Urothelium cell line (cell line): ENCODE results near the gene COPZ2.
"Not testable (repeated sequence)": the region's sequence is repeated elsewhere in the genome, so short reads cannot be mapped to it uniquely, and the experiment has no call there.

Source experiments
- DNase-seq: peaks from one replicate; pipeline ENCODE4 v3.0.0; 2011; ENCODE audit warnings: low spot score, mixed read lengths
- FAIRE-seq: peaks from 2 replicates; lab custom pipeline; 2011; peaks lifted over from hg19 to GRCh38; lab: Jason Lieb, UNC

COPZ2 gene

DNA sequence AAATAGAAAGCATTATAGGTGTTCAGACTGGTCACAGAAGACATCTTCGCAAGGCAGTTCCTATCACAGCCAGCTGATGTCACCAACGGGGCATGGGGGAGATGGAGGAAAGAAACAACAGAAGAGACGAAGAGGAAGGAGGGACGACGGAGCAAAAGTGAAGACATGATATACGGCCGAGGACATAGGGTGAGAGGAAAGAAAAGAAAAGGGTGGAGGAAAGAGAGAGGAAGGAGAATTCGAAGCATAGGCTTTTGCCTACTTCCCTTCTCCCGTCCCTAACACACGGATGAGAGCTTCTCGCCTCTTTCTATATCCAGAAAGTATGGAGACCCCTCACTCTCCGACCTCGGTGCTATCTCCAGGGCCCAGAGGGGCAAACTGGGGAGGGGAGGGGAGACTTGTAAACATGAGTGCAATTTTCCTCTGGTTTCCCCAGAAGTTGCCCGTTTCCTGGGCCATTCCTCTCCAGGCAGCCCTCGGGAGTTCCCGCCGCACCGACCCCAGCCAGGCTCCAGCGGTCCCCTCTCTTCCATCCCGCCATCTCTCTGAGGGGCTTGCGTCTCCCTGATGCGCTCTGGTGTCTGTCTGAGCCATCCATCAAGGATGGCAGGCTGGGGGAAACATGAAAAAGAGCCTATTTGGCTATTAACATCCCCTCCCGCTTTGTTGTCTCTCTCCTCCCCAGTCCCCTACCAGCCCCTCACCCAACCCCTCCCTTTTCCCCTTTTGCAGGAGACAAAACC is 26.0 kb downstream of the COPZ2 start:
- DNase-seq (peak; percentile 67), FAIRE-seq (no peak)

DNA sequence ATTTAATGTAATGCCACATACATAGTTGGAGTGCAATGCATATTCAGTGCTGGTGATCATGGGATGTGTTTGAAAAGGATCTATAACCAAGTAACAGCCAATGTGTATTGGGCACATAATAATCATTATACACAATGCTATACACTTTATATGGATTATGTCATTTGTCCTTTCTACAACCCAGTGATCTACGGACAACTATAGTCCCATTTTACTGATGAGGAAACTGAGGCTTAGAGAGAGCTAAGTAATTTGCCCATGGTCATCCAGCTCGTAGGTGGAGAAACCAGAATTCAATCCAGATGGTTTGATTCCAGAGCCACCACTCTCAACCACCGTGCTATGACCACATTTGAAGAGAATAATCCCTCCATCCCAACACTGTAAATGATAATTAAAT is 27.4 kb downstream of the COPZ2 start:
- FAIRE-seq (no peak), DNase-seq (no peak)

DNA sequence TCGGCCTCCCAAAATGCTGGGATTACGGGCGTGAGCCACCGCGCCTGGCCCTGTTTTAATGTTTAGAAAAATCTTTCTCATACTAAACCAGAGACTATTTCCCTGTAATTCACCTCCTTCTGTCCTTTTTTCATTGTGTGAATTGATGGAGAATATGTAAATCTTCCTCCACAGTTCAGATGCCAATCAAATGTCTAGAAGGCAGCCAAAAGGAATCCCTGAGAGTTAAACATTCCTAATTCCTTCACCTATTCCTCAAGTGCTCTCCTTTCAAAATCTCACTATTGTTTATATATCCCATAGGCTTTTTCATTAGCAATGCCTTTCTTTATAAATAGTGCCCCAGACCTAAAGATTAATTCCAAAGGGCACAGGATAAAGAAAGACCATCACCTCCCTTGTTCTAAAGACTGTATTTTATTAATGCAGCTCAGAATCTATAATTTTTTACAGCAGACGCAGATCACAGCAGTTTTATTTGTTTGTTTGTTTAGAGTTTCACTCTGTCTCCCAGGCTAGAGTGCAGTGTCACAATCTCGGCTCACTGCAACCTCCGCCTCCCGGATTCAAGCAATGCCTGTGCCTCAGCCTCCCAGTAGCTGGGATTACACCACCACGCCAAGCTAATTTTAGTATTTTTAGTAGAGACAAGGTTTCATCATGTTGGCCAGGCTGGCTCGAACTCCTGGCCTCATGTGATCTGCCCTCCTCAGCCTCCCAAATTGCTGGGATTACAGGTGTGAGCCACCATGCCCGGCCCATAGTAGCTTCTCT is 30.5 kb downstream of the COPZ2 start:
- DNase-seq (no peak), FAIRE-seq (no peak)

DNA sequence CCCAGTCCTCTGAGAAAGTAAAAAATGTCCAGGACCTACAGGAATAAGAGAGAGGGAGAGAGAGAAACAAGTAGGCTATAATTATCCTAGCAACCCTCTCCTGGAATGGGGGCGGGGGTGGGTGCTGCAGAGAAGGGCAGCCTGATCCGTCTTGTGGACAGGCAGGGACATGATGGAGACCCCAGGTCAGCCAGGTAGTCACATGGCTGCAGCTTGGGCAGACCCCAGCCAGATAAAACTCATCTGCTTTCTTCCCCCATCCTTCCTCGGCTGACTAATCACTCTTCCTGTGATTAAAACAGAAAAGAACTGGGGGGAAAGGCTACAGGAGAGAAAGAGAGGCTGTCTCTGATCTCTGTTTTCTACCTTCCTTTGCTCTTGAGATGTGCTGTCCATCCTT is 32.6 kb downstream of the COPZ2 start:
- no peak for DNase-seq
- no peak for FAIRE-seq

DNA sequence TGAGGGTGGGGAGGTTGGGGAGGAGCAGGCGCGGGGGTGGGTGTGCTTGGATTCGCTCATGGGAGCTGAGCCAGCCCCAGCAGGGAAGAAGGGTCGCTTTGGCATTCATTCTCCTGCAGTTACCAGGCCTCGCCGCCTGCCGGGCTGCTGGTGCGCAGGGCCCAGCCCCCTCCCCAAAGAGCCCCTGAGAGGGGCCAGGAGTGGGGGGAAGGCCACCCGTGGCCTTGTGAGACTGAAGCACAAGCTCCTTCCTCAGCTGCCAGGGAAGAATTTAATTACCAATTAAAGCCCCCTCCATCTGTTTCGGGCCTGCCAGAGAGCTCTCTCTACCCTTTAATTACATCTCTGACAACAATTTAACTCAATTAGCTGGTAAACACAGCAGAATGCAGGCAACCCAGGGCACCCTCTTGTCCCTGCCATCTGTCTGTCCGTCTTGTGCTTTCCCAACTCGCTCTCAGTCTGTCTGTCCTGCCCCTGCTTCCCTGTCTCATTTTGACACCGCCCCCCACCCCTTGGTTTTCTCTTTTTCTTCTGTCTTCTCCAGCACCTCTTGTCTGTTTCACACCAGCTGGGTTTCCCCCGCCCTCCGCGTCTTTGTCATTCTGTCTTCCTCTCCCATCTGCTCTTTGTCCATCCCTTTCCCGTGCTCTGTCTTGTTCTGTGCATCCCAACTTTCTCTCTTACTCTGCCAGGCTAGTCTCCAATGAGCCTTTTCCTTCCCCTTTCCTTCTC is 34.0 kb downstream of the COPZ2 start:
- DNase-seq (no peak), FAIRE-seq (no peak)

DNA sequence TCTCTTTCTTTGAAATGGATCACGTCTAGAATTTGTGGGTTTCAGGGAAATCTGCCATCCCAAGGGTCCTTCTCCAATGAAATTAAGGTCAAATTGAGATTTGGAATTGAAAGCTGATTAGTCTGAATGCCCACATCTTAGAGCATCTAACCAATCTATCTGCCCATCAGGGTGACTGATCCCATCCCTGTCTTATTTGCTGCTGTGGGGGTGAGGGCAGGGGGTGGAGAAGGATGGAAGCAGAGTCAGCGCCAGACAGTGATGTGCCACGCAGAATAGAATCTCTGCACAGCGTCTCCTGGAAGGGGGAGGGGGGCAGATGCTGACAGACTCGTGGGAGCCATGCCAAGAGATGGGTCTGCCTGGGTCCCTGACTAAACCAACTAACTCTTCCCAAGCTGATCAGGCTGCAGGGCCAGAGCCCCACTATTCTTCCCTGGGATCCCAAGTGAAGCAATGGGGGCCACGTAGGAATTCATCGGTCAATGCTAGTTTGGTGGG is 34.6 kb downstream of the COPZ2 start:
- DNase-seq = no peak
- FAIRE-seq = no peak

DNA sequence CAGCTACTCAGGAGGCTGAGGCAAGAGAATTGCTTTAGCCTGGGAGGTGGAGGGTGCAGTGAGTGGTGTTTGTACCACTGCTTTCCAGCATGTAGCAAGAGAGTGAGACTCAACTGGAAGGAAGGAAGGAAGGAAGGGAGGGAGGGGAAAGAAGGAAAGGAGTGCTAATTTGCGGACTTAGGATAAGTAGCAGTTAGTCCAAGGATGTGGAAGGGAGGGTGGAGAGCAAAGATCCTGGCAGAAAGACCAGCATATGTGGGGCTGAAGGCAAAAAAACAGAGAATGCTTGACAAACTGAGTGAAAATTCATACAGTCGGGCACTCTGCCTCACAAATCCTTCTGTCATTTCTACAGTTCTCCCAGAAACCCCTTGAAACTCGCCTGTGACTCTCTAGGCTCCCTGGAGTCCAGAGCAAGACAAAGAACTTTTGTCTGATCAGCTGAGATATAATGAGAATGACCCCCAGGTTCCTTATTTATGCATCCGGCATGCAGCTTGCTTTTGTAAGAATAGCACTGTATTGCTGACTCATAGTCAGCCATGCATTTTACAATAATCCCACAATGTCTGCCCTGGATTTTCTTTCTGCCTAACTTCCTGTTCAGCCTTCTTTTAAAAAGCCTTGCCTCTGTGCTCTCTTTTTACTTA is 35.2 kb downstream of the COPZ2 start:
- no peak for FAIRE-seq

DNA sequence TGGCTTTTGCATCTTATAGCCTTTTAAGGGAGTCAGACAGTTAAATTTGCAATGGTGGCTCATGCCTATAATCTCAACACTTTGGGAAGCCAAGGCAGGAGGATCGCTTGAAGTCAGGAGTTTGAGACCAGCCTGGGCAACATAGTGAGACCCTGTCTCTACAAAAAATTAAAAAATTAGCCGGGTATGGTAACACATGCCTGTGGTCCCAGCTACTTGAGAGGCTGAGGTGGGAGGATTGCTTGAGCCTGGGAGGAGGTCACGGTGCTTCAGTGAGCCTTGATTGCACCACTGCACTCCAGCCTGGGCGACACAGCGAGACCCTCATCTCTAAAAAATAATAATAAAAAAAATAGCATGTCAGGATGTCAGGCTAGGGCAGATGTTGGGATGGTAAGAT is 35.9 kb downstream of the COPZ2 start:
- not testable (repeated sequence) for FAIRE-seq, DNase-seq

More for the DNA sequence above, 35.2 kb downstream of the COPZ2 start:
- DNase-seq = peak; percentile 57

DNA sequence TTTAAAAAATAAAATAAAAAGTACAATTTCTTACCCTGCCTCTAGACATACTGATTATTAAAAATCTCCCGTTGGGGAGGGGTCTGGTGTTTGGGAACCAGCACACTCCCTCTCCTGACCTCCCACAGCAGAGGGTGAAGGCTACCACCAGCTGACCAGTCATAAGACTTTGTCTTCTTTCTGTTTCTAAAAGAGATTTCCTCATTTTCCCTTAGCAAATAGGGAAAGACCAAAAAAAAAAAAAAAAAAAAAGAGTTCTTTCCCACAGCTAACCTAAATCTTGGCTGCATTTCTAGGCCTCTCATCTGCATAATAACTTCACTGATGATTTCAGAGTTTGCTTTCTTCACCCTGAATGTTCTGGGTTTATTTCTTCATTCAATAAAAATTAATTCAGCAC is 36.4 kb downstream of the COPZ2 start:
- FAIRE-seq (no peak), DNase-seq (no peak)

DNA sequence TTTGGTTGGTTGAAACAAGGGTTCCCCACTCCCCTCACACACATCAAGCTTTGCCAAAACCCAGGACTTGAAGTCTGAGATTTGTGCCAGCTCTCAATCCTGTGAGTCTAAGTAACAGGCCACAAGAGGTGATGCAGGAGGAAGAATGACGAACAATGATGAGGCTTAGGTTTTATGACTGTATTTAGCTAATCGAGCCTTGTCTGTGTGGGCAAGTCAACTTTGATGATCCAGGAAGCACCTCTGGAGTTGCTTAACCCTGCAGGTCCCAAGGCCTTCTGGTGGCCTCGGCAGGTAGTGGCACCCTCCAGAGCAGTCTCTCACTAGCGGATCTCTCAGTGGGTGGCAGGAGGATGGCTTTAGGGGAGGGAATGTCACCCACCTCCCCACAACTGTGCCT is 38.0 kb downstream of the COPZ2 start:
- FAIRE-seq (no peak), DNase-seq (no peak)

DNA sequence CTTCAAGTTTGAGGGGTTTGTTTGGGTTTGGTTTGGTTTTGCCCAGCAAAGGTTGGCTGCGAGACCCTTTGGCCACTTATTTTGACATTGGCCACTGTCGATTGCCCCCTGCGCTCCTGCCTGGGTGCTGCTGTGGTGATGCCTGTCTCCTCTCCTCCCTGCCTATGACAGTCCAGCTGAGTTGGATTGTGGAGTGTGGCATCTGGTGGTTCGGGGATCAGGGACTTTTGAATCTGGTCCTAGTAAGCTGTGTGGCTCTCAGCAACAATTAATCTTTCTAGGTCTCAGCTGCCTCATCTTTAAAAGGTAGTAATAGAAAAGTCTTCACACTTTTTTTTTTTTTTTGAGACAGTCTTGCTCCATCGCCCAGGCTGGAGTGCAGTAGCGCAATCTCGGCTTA is 39.6 kb downstream of the COPZ2 start:
- DNase-seq = no peak
- FAIRE-seq = no peak

DNA sequence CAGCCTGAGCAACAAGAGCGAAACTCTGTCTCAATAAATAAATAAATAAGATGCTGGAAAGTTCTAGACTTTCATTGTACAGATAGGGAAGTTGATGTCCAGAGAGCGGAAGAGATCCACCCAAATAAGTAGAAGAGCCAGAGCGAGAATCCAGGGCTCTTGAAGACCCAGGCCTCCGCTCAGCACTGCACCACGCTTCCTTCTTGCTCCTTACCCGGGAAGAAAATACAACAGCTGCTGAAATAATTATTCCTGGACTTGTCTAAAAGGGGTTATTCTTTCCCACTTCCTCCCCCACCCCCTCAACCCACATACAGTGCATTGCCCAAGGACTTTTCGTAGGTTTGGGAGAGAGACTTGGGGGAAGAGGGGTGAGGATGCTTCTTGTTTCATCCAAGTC is 40.0 kb downstream of the COPZ2 start:
- FAIRE-seq = no peak
- no peak for DNase-seq

DNA sequence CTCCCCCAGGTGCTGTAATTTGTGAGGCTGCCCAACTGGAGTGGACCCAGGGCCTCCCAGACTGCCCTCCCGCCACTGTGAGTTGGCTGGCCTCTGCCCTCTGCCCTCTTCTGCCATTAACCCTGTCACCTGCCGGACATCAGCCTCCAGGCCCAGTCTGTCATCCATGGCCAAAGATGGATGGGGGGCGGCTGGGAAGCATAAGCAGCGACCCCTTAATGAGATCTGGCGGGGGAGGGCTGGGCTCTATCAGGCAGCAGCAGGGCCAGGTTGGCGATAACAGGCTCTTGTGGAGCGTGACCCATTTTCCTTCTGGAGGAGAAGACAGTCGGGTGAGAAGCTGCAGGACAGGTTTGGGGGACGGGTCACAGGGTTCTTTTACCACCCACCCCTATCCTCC is 41.4 kb downstream of the COPZ2 start:
- DNase-seq (no peak), FAIRE-seq (no peak)

DNA sequence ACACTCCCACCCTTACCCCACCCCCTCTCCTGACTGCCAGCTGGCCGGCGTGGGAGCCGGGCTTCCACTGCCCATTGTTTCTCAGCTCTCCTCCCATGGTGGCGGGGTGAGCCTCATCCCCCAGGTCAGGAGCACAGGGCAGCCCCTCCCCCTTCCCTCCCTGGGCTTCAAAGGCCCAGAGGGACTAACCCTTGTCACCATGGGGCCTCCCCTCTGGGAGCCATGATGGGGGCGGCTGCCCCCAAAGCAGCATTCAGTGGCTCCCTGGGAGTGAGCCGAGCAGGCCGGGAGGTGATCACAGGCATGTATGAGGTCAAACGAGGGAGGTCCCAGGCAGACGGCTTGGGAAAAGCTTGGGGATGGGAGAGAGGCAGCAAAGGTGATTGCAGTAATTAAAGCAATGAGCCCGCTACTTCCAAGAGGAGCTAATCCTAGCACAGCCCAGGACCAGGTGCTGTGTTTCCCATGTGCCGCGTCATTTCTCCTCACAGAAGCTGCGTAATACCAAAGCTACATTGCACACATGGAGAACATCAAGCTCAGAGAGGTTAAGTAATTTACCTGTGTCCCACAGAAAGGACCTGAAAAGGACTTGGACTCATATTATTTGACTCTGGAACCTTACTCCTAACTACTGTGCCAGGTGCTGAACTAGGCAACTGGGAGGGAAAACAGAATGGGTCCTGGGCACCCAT is 42.2 kb downstream of the COPZ2 start:
- DNase-seq (no peak), FAIRE-seq (no peak)

DNA sequence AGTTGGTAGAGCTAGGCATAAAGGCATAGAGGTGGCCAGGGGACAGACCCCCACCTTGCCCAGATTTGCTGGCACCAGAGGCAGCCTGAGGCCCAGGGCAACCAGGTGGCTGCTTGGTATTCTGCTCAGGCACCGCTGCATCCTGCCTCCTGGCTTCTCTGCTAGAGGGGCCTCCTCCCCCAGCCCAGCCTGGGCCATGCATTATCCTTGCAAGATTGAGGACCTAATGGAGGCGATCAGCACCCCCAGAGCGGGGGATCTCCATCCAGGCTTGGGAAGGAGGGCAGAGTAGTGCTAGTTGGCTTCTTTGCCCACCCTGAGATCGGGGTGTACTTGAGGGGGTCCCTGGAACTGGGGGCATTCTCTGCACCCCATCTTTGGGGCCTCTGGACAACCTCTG is 42.9 kb downstream of the COPZ2 start:
- DNase-seq = no peak
- no peak for FAIRE-seq

DNA sequence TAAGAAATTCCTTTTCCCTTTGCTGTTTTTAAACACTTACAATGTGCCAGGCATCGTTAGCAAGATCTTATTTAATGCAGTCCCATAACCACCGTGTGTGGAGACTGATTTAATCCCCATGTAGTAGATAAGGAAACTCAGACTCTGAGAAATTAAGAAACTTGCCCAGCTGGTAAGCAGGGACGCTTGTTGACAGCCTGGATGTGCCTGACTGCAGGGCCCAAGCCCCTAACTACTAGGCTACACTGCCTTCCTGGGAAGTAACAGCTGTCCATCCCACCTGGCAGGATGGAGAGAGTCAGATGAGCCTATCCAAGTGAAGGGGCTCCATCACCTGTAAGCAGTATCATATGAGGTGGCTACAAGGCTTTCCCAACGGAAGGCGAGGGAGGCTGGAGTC is 43.6 kb downstream of the COPZ2 start:
- FAIRE-seq = peak; percentile 20
- no peak for DNase-seq

DNA sequence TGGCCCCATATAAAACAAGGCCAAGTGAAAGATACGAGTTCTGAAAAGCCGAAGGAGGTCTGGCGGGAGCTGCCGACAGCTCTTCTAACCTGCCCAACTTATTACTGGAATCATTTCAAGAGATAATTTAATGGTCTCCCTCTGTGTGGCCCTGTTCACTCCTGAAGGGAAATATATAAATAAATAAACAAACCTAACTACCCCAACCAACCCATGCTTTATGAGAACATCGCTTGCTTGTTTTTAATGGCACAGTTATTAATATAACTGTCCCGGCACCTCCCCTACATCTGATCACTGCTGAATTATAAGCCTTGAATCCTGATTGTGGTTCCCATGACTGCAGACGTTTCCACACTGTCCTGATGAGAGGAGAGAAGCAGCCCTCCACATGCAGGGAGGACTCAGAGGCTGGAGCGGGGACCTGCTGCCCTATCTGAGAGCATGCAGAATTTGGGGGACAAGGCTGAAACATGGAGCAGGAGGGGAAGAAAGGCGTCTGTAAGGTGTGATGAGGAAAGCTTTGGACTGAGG is 44.5 kb downstream of the COPZ2 start:
- FAIRE-seq (no peak), DNase-seq (no peak)

DNA sequence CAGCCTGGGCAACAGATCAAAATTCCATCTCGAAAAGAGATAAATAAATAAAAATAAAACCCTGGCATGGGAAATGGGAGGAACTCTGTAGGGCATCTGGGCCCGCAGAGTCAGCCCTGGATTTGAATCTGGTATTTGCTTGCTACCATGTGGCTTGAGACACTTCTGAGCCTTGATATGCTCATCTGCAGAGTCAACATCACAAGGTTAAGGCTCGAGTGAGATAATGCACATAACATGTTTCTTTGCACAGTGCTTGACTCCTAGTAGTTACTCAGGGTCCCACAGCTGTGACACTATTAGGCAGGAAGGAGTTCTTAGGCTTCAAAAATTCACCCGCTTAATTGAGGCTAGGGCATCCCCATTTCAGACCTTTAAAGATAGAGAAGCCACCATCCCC is 45.4 kb downstream of the COPZ2 start:
- no peak for DNase-seq
- no peak for FAIRE-seq

DNA sequence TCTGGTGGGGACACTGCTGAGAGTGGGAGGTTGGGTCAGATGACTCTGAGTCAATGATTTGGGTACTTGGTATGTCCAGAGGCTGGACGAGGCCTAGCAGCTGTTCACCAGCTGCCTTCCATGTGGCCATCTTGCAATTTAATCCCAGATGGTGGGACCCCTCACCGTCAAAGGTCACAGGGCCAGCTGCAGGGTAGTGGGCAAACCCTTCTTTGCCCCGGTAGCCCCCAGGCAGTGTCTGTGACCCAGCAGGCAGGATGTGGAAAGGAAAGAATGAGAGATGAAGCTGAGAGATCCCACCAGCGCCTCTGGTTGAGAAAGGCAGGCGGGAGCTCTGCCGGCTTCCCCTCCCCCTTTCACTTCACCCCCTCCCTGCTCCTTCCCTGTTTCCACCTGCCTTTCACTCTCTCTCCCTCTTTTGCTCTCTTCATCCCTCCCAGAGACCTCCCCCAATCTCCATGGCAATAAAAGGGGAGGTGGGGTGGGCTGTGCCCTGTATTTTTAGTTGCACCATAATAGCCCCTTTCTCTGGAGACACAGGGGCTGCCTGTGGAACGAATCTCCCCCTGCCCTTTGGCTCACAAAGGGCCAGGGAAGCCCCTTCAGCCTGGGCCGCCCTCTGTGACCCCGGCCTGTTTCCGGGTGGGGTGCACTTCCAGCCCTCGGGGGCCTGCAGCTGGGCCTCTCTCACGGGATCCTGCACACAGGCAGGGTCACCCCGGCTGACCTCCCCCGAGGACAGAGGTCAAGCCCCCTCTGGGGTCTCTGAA is 46.5 kb downstream of the COPZ2 start:
- no peak for DNase-seq
- FAIRE-seq = no peak
